Activated CD8-positive, alpha-beta memory T cell treated with anti-CD3 and anti-CD28 coated beads, Interleukin-2, amount 50 U/mL, for 1 hour (primary cell): ENCODE measurements around the gene SLC35D1.
"Not testable (repeated sequence)": the region's sequence is repeated elsewhere in the genome, so short reads cannot be mapped to it uniquely, and the experiment has no call there.

Experiments
- DNase-seq: peaks from one replicate; pipeline ENCODE4 v3.0.0-alpha.2; 2020; ENCODE audit errors: extremely low read depth

SLC35D1 gene

DNA sequence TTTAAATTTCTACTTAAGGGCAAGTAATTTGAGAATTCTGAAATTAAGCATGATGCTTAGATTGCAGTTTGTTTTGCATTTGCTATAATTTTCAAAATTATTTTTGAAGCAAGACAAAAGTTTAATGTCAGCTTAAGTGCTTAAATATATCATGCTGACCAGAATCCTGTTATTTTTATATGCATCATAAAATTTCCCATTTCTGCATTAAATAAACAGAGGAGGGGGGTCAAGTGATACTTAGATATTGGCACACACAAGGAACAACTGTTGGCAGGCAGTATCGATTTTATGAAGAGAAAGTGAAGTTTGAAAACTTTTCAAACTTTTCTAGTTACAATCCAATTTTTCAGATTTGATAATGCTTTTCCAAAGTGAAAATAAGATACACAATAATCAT lies 68.1 kb downstream of the SLC35D1 start:
- no peak for DNase-seq

DNA sequence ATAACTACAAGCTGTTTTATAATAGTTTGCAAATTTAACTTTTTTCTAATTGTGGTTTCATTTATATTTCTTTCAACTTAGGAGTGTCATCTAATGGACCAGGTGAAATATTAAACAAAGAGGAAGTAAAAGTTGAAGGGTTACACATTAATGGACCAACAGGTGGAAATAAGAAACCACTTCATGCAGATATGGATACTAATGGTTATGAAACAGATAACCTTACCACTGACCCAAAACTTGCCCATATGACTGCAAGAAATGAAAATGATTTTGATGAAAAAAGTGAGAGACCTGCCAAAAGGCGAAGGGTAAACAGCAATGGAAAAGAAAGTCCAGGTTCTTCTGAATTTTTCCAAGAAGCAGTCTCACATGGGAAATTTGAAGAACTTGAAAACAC lies 69.5 kb downstream of the SLC35D1 start:
- DNase-seq: no peak

DNA sequence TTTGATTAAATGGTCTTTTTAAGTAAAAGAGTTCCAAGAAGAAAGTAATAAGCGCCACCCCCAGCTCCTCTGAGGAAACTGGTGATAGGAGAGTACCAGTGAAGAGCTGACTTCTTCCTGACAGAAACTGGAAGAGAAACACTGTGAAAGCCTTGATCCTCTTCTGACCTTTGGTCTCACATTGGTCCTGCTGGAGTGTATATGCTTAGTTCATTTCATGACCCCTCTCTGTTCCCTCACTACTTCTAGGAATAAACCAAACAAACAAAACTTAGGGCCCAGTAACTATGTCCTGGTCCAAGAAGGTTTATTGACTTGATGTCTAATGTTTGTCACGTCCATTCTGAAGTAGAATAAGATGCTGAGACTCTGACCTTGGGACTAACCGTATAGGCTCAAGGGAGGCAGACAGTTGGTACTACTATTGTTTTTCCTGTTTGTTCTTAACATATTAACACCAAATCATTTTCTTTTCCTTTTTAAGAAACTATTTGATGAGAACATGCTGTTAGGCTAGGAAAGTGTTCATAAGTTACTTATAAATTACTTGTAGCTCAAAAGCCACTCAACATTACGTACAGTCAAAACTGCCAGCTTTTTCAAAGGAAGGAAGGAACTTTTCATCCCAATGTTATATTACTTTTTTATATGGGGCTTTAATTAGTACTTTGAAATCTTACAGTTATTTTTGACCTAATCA lies 71.2 kb downstream of the SLC35D1 start:
- no peak for DNase-seq

DNA sequence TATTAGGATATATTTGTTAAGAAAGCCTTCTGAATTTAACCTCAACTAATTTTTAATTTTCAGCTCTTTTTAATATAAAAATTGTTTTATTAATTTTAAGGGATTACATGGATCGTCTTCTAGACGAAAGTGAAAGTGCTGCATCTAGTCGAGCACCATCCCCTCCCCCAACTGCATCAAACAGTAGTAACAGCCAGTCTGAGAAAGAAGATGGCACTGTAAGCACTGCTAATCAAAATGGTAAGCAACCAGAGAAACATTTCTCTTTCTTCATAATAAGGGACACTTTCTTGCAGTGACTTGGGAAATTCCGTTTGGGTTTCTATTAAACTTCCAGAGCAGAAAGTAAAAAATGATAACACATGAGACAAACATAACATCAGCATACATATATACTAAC lies 72.3 kb downstream of the SLC35D1 start:
- DNase-seq: no peak

DNA sequence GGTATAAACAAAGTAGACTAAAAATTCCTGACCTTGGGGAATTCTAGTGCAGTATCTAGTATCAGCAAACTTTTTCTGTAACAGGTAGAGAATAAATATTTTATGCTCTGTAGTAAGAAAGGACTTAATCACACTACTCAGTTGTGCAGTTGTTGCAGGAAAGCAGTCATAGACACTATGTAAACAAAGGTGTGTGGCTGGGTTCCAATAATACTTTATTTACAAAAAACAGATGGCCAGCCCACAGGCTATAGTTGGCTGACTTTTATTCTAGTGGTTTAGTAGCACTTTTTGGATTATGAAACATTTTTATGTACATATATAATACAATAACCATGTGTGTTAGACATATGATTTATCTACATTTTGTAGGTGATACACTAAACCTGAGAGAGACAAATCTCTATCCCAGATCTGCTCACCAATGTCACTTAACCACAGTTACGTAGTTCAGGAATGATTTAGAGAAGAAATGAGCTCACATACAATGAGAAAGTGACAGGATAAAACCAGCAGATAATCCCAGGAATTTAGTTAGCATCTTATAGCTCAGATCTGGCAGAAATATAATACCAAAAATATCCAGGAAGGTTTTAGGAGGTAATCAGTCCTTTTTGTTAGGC lies 73.1 kb downstream of the SLC35D1 start:
- no peak for DNase-seq

DNA sequence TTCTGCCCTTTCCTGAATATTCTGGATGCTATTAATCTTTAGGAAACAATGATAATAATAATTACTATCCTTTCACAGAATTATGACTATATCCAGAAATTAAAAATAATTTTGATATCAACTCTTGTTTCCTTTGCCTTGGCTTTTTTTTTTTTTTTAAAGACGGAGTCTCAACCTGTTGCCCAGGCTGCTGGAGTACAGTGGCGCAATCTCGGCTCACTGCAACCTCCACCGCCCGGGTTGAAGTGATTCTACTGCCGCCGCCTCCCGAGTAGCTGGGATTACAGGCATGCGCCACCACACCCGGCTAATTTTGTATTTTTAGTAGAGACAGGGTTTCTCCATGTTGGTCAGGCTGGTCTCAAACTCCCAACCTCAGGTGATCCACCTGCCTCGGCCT lies 74.3 kb downstream of the SLC35D1 start:
- not testable (repeated sequence) for DNase-seq

DNA sequence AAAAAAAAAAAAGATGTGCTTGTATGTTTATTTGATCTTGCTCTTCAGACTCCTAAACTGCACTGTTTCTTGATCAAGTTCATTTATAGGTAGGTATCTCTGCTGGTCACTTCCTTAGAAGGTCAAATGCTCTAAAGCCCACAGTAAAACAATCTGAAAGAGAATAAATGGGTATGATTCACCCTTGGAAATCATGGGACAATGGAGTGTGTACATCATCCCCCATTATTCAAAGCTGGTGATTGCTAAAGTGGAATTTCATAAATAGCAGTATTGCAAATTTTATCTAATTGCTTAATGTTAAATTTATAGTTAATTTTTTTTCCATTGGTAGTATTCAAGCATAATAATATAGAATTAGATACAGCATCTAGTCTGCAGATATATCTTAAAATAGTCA lies 75.7 kb downstream of the SLC35D1 start:
- DNase-seq: no peak

DNA sequence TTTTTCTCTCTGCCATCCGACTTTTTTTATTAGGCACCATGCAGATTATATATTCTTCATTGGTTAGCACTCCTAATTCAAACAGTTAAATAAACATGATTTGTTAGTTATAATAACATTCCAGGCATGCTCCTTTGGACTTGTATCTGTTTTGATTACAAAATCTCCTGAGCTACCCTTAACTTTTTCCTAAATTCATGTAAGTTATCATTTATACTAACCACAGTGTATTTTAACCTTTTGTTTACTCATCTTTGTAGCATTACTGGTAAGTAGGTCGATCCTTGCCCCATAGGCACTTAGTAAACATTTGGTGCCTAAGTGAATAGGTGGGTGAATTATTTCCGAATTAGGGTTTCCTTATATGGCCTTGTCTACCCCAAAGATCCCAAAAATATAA lies 85.4 kb downstream of the SLC35D1 start:
- DNase-seq: no peak

DNA sequence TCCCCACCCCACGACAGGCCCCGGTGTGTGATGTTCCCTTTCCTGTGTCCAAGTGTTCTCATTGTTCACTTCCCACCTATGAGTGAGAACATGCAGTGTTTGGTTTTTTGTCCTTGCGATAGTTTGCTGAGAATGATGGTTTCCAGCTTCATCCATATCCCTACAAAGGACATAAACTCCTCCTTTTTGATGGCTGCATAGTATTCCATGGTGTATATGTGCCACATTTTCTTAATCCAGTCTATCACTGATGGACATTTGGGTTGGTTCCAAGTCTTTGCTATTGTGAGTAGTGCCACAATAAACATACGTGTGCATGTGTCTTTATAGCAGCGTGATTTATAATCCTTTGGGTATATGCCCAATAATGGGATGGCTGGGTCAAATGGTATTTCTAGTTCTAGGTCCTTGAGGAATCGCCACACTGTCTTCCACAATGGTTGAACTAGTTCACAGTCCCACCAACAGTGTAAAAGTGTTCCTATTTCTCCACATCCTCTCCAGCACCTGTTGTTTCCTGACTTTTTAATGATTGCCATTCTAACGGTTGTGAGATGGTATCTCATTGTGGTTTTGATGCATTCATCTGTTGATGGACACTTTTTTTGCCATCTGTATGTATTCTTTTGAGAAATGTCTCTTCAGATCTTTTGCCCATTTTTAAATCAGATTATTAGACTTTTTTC lies 87.6 kb downstream of the SLC35D1 start:
- DNase-seq: not testable (repeated sequence)

DNA sequence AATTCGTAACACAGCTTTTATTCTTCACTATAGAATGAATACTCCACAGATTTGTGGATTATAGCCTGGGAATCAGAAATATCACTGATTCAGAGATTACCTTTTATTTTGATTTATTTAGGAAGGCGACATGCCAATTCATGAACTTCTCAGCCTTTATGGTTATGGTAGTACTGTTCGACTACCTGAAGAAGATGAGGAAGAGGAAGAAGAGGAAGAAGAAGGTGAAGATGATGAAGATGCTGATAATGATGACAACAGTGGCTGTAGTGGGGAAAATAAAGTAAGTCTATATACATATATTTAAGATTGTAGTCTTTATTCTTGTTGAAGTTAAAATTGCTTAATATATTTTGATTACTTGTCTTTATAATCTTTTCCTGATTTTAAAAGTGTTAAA lies 96.0 kb downstream of the SLC35D1 start:
- DNase-seq: no peak

DNA sequence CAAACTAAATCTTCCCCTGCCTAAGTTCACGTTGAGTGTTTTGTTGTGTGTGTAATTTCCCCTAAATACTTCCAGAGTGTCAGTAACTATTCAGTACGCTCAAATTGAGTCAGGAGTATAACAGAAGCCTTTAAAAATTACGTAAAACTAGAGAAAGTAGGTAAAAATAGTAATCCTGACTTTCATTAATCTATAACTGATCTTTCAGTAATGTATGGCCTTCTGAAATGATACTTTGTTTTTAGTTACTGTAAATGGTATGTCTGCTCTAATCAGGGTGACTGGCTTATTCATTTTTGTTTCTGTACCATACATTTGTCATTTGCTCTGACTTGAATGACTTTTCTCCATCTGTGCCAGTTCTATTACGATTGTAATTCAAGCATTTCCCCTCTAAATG lies 99.7 kb downstream of the SLC35D1 start:
- DNase-seq: no peak

DNA sequence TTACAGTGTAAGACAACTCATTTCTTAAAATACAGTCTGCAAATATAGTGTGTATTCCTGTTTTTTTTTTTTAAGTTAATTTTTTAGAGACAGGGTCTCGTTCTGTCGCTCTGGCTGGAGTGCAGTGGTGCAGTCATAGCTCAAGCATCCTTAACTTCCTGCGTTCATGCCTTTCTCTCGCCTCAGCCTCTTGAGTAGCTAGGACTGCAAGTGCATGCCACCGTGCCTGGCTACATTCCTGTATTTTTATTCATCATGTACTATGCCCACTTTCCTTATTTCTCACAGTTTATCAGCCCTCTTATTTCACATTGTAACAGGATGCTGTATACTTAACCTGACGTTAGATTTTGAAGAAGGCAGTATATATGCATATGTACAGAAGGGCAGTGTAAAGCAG lies 102.4 kb downstream of the SLC35D1 start:
- no peak for DNase-seq
